Memory B cell (primary cell): ENCODE results near the gene EIF1AD.

ENCODE experiments used
- ATAC-seq: fragments of 150-1000 bp; cut with Tn5 transposase; 2 replicates; pipeline ENCODE4 v1.10.0; 2021; ENCODE audit warnings: low read depth, mild to moderate bottlenecking, moderate library complexity
- DNase-seq, 2 donors: peaks; one replicate each; pipeline ENCODE4 v3.0.0; 2022; ENCODE audit warnings: low spot score in 2 of 2
- H3K27ac Mint-ChIP-seq: one replicate; pipeline ENCODE4 v1.8.0; 2022; ENCODE audit warnings: mild to moderate bottlenecking, moderate library complexity, mixed read lengths
- H3K27me3 Mint-ChIP-seq: one replicate; pipeline ENCODE4 v1.8.0; 2022; ENCODE audit warnings: mixed read lengths
- H3K36me3 Mint-ChIP-seq: one replicate; pipeline ENCODE4 v1.8.0; 2022; ENCODE audit warnings: mild to moderate bottlenecking, mixed read lengths
- H3K4me1 Mint-ChIP-seq: one replicate; pipeline ENCODE4 v1.8.0; 2022; ENCODE audit warnings: mixed read lengths
- H3K4me3 Mint-ChIP-seq: one replicate; pipeline ENCODE4 v1.8.0; 2022; ENCODE audit warnings: mild to moderate bottlenecking, moderate library complexity, mixed read lengths
- H3K9me3 Mint-ChIP-seq: one replicate; pipeline ENCODE4 v1.8.0; 2022; ENCODE audit warnings: mixed read lengths

Gene EIF1AD

DNA sequence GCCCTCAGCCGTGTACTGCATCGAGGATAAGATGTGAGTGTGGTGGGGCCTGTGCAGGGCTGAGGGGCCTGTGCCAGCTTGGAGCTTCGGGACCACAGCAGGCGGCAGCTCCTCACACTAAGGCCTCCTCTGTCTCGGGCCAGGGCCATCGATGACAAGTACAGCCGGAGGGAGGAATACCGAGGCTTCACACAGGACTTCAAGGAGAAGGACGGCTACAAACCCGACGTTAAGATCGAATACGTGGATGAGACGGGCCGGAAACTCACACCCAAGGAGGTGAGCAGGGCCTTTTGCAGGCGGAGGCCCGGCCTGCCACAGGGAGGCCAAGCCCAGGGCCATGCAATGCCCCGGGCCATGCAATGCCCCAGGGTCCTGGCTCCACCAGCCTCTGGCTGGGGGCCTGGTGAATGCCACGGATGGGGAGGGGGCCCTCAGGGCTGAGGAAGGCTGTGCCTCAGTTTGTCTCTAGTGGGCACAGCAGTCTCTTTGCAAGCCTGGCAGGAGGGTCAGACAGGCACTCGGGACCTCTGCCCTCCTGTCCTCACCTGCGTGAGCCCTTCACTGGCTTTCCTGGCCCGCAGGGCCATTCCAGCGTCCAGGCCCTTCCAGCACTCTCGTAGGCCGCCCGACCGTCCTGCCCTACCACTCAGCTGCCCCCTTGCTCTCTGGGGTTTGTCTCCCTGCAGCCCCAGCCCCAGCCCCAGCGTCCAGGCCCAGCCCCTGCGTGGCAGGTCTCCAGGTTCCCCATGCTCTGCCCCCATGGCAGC is 24.2 kb downstream of the EIF1AD start:
- Mint-ChIP-seq H3K4me3 (no peak overlapping the region), H3K27me3 (no peaks in the 10 kb centered on the region), H3K4me1 (peaks cover 3% of the 10 kb centered on the region), H3K9me3 (no peaks in the 10 kb centered on the region), H3K36me3 (peaks cover 25% of the 10 kb centered on the region), H3K27ac (no peak overlapping the region)
- DNase-seq (no peak), ATAC-seq (no peak)

DNA sequence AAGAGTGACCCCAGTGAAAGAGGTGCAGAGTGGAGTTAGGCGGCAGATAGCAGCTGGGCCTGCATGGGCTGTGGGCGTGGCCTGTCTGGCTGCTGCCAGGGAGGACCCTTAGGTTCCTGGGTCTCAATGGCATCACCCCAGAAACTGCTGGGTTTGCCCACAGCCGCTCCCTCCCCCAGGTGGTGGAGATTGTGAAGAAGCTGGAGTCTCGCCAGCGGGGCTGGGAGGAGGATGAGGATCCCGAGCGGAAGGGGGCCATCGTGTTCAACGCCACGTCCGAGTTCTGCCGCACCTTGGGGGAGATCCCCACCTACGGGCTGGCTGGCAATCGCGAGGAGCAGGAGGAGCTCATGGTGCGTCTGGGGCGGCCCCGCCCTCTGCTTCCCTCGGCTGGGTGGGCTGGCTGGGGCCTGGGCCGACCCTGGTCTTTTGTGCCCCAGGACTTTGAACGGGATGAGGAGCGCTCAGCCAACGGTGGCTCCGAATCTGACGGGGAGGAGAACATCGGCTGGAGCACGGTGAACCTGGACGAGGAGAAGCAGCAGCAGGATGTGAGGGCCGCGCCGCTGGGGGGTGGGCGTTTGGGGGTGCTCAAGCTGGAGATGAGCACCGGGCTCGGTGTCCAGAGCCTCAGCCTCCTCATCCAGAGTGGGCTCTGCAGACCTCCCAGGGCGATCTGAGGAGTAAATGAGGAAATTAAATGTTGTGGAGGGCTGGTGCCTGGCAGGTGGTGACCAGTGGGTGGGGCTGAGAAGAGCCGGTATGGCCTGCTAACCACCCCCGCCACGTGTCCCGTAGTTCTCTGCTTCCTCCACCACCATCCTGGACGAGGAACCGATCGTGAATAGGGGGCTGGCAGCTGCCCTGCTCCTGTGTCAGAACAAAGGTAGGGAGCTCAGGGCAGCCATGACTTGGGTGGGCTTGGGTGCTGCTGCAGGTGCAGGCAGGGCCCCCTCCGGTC is 25.5 kb downstream of the EIF1AD start:
- Mint-ChIP-seq H3K36me3 (peaks cover 29% of the 10 kb centered on the region), H3K4me3 (no peak overlapping the region), H3K9me3 (no peaks in the 10 kb centered on the region), H3K27me3 (no peaks in the 10 kb centered on the region), H3K4me1 (peaks cover 5% of the 10 kb centered on the region), H3K27ac (no peak overlapping the region)
- no peak for DNase-seq
- ATAC-seq, result no peak

DNA sequence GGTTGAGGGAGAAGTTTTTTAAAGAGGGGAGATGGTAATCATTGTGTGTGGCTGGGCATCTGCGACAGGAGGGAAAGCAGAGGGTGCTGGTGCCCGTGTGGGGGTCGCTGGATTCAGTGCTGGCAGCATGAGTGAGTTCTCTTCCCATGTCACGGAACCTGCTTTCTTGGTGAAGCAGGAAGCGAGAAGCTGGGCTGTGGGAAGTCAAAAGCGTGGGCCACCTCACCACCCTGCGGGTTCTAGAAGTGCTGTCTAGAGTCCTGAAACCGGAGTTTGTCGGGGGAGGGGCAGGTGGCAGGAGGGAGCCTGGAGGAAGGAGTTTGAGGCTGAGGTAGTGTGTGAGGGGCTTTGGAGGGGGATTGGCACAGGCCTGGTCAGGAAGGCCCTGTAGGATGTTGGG is 26.2 kb downstream of the EIF1AD start:
- Mint-ChIP-seq H3K27me3 (no peaks in the 10 kb centered on the region), H3K4me1 (peaks cover 5% of the 10 kb centered on the region), H3K27ac (peak overlapping the region; percentile 16), H3K4me3 (no peak overlapping the region), H3K36me3 (peaks cover 30% of the 10 kb centered on the region), H3K9me3 (no peaks in the 10 kb centered on the region)
- ATAC-seq, result no peak
- no peak for DNase-seq

DNA sequence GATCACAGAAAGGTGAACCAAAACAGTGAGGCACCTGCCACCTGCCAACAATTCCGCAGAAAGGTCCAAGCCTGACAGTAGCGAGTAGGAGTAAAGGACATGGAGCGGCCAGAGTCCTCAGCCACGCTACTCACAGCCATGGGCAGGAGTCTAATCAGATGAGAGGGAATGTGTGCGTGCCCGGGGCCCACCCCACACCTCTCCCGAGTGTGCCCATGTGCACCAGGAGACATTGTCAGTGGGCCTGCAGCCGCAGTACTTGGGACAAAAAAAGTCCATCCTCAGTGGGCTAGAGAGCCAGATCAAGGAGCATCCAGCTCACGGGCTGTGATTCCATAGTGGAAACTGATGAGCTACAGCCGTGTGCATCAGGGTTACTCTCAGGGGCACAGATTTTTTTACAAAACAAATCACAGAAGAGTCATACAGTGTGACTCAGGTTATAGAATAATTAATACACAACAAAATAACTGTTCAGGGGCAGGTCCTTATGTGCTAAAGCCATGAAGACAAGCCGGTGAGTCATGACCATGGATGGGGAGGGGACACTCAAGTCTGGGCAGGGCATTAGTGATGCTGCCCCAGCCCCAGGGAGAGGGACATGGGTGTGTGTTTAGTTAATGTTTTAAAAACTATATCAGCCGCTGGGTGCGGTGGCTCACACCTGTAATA is 28.4 kb downstream of the EIF1AD start:
- Mint-ChIP-seq H3K27ac (no peak overlapping the region), H3K9me3 (no peaks in the 10 kb centered on the region), H3K27me3 (no peaks in the 10 kb centered on the region), H3K36me3 (peaks cover 33% of the 10 kb centered on the region), H3K4me3 (no peak overlapping the region), H3K4me1 (peaks cover 13% of the 10 kb centered on the region)
- ATAC-seq (no peak), DNase-seq (no peak)

DNA sequence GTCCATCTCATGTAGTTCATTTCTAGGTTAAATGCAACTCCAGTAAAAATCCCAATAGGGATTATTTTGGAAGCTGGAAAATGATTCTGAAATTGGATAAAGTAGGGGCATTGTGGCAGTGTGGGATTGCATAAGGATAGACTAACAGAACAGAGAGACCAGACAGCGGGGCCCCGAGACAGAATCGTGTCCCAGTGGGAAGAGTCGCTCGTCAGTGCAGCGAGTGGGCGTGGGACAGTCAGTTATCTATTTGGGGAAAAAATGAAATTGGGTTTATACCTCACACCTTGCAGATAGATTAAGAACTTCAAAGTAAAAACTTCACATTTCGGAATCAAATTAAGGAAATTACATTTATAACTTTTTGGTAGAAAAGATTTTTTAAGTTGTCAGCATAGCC is 29.8 kb downstream of the EIF1AD start:
- DNase-seq (no peak), ATAC-seq (no peak)
- Mint-ChIP-seq H3K4me1 (peaks cover 16% of the 10 kb centered on the region), H3K27ac (no peak overlapping the region), H3K27me3 (no peaks in the 10 kb centered on the region), H3K36me3 (peaks cover 32% of the 10 kb centered on the region), H3K4me3 (no peak overlapping the region), H3K9me3 (no peaks in the 10 kb centered on the region)

DNA sequence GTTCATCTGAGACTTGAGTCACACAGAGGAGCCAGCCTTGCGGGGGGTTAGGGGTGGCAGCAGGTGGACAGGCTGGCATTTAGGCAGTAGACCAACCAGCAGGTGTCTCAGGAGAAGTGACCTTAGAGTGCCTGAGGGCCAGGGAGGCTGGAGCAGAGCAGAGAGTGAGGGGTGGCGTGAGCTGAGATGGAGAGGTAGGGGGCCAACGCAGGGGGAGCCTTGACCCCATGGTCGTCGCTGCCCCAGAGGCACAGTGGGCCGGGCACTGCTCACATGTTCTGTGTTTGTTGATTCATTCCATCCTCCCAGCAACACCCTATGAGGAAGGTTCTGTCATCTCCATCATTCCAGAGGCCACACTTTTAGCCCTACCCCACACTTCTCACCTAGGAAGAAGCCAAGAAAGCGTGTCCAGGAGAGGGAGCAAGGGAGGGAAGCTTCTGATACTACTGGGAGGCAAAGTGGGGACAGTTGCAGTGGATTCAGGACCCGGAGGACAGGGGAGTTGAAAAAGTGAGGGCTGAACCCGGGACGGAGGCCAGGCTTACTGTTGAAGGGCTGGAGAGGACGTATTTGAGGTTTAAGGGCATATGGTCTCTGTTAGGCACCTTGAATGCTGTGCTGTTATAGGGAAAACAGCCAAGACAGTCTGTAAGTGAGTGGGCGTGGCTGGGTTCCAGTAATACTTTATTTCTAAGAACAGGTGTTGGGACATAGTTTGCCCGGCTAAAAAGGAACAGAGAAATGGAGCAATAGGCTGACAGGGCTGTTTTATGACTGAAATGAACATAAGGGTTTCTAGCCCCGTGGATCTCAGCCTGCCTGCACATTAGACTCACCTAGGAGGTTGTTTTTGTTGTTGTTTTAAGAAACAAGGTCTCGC is 33.1 kb downstream of the EIF1AD start:
- H3K36me3 Mint-ChIP-seq, result peaks cover 42% of the 10 kb centered on the region

DNA sequence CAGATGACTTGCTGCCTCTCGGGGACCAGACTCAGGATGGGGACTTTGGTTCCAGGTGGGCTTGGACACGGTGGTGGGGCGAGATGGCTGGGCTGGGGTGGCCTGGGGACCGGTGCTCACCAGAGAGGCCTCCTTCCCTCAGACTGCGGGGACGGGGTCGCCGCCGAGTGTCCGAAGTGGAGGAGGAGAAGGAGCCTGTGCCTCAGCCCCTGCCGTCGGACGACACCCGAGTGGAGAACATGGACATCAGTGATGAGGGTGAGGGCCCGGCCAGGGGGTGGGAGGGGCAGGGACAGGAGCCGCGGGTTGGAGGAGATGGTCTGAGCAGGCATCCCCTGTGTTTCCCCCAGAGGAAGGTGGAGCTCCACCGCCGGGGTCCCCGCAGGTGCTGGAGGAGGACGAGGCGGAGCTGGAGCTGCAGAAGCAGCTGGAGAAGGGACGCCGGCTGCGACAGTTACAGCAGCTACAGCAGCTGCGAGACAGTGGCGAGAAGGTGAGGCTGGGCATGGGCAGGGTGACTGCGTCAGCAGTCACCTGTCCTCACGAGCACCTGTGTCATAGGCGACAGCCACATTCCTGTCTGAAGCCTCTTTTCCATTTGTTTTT is 34.5 kb downstream of the EIF1AD start:
- Mint-ChIP-seq H3K4me3 (no peak overlapping the region), H3K27ac (no peak overlapping the region), H3K27me3 (no peaks in the 10 kb centered on the region), H3K36me3 (peaks cover 45% of the 10 kb centered on the region), H3K9me3 (no peaks in the 10 kb centered on the region), H3K4me1 (peaks cover 29% of the 10 kb centered on the region)
- no peak for DNase-seq
- no peak for ATAC-seq

More for the DNA sequence above, 33.1 kb downstream of the EIF1AD start:
- Mint-ChIP-seq H3K27ac (peak overlapping the region; percentile 9), H3K27me3 (no peaks in the 10 kb centered on the region), H3K9me3 (no peaks in the 10 kb centered on the region), H3K4me1 (peaks cover 23% of the 10 kb centered on the region), H3K4me3 (no peak overlapping the region)
- DNase-seq (no peak), ATAC-seq (no peak)

DNA sequence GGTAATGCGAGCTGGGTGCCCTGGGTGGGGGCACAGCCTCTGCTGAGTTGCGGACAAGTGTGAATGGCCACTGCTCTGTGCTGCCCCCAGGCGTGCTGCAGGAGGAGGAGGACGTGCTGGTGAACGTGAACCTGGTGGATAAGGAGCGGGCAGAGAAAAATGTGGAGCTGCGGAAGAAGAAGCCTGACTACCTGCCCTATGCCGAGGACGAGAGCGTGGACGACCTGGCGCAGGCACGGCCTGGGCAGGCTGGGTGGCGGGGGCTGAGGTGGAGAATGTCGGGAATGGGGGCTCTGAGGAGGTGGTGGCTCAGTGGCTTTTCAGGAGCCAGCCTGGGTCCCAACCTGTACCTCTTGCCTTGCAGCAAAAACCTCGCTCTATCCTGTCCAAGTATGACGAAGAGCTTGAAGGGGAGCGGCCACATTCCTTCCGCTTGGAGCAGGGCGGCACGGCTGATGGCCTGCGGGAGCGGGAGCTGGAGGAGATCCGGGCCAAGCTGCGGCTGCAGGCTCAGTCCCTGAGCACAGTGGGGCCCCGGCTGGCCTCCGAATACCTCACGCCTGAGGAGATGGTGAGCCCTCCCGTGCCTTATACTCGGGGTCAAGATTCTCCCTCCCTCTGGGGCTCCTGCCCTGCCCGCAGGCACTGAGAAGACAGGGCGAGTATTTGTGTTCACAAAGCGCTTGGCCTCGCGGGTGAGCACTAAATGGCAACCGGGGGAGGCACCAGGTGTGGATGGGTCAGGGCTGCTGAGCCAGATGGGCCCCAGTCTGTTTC is 35.8 kb downstream of the EIF1AD start:
- no peak overlapping the region for H3K4me3 Mint-ChIP-seq
- DNase-seq (no peak), ATAC-seq (no peak)
- H3K4me1 Mint-ChIP-seq, result peaks cover 32% of the 10 kb centered on the region
- H3K36me3 Mint-ChIP-seq, result peaks cover 42% of the 10 kb centered on the region
- no peaks in the 10 kb centered on the region for H3K9me3 Mint-ChIP-seq
- no peak overlapping the region for H3K27ac Mint-ChIP-seq
- H3K27me3 Mint-ChIP-seq, result no peaks in the 10 kb centered on the region

DNA sequence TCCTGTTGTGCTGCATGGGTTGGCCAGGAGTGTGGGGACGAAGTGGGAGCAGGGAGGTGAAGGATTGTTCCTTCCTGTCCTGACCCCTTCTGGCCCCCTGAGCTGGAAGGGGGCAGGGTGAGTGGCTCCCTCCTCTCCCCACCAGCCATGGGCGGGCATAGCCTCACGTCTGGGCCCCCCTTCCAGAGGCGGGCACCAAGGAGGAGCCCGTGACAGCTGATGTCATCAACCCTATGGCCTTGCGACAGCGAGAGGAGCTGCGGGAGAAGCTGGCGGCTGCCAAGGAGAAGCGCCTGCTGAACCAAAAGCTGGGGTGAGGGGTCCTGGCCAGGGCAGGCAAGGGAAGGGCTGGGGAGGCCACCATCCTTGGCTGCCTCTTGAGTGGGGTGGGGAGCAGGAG is 37.1 kb downstream of the EIF1AD start:
- Mint-ChIP-seq H3K4me1 (peaks cover 29% of the 10 kb centered on the region), H3K27me3 (no peaks in the 10 kb centered on the region), H3K4me3 (no peak overlapping the region), H3K36me3 (peaks cover 38% of the 10 kb centered on the region), H3K9me3 (no peaks in the 10 kb centered on the region), H3K27ac (peak overlapping the region; percentile 76)
- ATAC-seq, result no peak
- no peak for DNase-seq

DNA sequence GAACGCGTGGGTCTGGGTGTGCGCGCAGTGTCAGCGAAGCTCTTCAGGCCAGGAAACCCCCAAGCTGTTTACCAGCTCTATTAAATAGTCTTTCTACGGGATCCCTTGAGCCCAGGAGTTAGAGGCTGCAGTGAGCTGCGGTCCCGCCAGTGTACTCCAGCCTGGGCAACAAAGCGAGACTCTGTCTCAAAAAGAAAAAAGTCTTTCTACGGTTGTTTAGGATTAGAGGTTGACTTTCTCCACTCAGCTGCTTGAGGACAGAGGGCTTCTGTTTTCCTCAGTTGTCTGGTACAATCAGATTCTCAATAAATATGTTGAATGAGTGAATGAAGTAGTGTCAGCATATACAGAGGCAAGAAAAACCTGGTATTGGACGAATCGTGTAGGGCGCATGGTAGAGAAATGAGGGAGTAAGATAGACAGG is 39.8 kb downstream of the EIF1AD start:
- peaks cover 27% of the 10 kb centered on the region for H3K36me3 Mint-ChIP-seq
- peaks cover 27% of the 10 kb centered on the region for H3K4me1 Mint-ChIP-seq
- H3K4me3 Mint-ChIP-seq, result peak overlapping the region; percentile 98
- ATAC-seq (no peak), DNase-seq (no peak)
- H3K9me3 Mint-ChIP-seq, result no peaks in the 10 kb centered on the region
- H3K27me3 Mint-ChIP-seq, result no peaks in the 10 kb centered on the region
- H3K27ac Mint-ChIP-seq, result peak overlapping the region; percentile 96

DNA sequence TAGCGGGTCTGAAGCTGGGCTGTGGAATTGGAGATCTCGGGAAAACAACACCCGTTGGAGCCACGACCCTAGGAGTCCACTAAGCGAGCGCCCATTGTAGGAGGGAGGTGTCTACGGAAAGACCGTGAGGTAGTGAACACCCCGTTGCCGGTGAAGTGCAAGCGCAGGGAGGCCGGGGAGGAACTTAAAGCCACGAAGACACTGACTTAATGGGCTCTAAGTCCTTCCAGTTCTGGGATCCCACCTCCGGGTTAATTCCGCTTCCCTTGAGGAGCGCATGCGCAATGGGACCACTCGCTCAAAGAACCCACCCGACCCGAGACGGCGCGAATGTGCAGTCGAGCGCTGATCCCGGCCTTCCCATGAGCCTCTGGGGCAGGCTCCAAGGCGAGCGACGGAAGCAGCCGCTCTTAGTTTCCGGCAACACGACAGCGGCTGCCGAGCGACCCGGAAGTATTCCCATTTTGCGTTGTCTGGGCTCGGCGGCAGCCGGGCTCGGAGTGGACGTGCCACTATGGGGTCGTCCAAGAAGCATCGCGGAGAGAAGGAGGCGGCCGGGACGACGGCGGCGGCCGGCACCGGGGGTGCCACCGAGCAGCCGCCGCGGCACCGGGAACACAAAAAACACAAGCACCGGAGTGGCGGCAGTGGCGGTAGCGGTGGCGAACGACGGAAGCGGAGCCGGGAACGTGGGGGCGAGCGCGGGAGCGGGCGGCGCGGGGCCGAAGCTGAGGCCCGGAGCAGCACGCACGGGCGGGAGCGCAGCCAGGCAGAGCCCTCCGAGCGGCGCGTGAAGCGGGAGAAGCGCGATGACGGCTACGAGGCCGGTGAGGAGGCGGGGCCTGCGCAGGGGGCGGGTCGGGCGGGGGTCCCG is 40.5 kb downstream of the EIF1AD start, which contains the start of gene SART1:
SART1 (plus strand) TSS at position 468 of the 874 bp plus-strand sequence; CDS start at position 515, 47 bp downstream.
- peak within 1 kb of the TSS; percentile 98 for H3K4me3 Mint-ChIP-seq
- ATAC-seq, result peak; percentile 89
- H3K36me3 Mint-ChIP-seq, result peaks cover 23% of the 10 kb centered on the region
- peak; percentile 78 to 88 for DNase-seq
- peaks cover 33% of the 10 kb centered on the region for H3K4me1 Mint-ChIP-seq
- H3K27me3 Mint-ChIP-seq, result no peaks in the 10 kb centered on the region
- H3K27ac Mint-ChIP-seq, result peak within 1 kb of the TSS; percentile 96
- H3K9me3 Mint-ChIP-seq, result no peaks in the 10 kb centered on the region
